HCT116 (cell line): ENCODE results near the gene PCDHB16. TPM values are rescaled to one million over a fixed set of nuclear protein-coding genes. Genes with fewer than 3 reads are reported as not detected.
"Not testable (repeated sequence)": the region's sequence is repeated elsewhere in the genome, so short reads cannot be mapped to it uniquely, and the experiment has no call there.

Source experiments
- ATAC-seq: fragments of 200-7000 bp; cut with Tn5 transposase; 2 replicates; pipeline ENCODE4 v1.9.1; 2020; ENCODE audit warnings: mild to moderate bottlenecking, moderate library complexity
- BruUV-seq: library from RNA; stranded (reverse); fragments of 400-500 nt; replicated peaks from 2 replicates; lab custom pipeline; 2021; lab: Mats Ljungman, UMichigan
- CTCF ChIA-PET: fragments of 300-600 bp; sonication (Branson Sonifier 250); formaldehyde crosslinking; loops from one replicate; lab custom pipeline; 2021; ENCODE audit warnings: antibody characterized with exemption; lab: Charles Lee
- POLR2A ChIA-PET: fragments of 300-600, 350-600 bp; sonication (Branson Sonifier 250); formaldehyde crosslinking; loops from one replicate; lab custom pipeline; 2021; ENCODE audit warnings: antibody characterized with exemption; lab: Charles Lee
- RAD21 ChIA-PET, 2 experiments: fragments of 300-600 bp; sonication (Branson Sonifier 250); formaldehyde crosslinking; loops; one replicate each; lab custom pipeline; 2023; ENCODE audit warnings: low total read pairs in 2 of 2; ENCODE audit not compliant: uncharacterized antibody in 2 of 2, unreplicated experiment in 2 of 2, low non-redundant PET in 1 of 2; lab: Charles Lee
- DNase-seq: peaks from one replicate; pipeline ENCODE4 v3.0.0-alpha.2; 2010; ENCODE audit warnings: low read depth, low spot score
- H2AFZ ChIP-seq: fragments of 200-600 bp; shearing (Covaris generic), sonication (generic); 2 replicates; pipeline ENCODE4 v1.6.1; 2017; ENCODE audit warnings: low read depth, mixed run types, mixed read lengths, antibody characterized with exemption, low read length; ENCODE audit not compliant: poor library complexity, severe bottlenecking
- H3K27ac ChIP-seq: 2 replicates; pipeline ENCODE4 v1.5.1; 2012; ENCODE audit warnings: low read depth, low read length
- H3K27me3 ChIP-seq: fragments of 200-600 bp; sonication (generic); 2 replicates; pipeline ENCODE4 v1.6.1; 2016; ENCODE audit warnings: mixed run types, low read length, mixed read lengths; ENCODE audit not compliant: insufficient read depth
- H3K36me3 ChIP-seq, 2 experiments: fragments of 200-500 bp in 1 of 2; fragments of 200-600 bp in 1 of 2; sonication (Bioruptor generic) in 1 of 2; sonication (generic) in 1 of 2; 2 replicates each; pipeline versions ENCODE4 v1.5.1 to v1.6.1; 2014 to 2016; ENCODE audit warnings: low read length in 2 of 2, inconsistent platforms in 1 of 2, mixed read lengths in 1 of 2, mixed run types in 1 of 2; ENCODE audit not compliant: insufficient read depth in 2 of 2, control insufficient read depth in 1 of 2
- H3K4me1 ChIP-seq, 2 experiments: fragments of 200-600 bp in 1 of 2; sonication (generic) in 1 of 2; 2 replicates each; pipeline versions ENCODE4 v1.5.1 to v1.6.1; 2012 to 2017; ENCODE audit warnings: low read length in 2 of 2, inconsistent platforms in 1 of 2, mild to moderate bottlenecking in 1 of 2, mixed read lengths in 1 of 2, mixed run types in 1 of 2, moderate library complexity in 1 of 2; ENCODE audit not compliant: insufficient read depth in 2 of 2, control insufficient read depth in 1 of 2
- H3K4me2 ChIP-seq: fragments of 200-600 bp; sonication (generic); 2 replicates; pipeline ENCODE4 v1.6.1; 2017; ENCODE audit warnings: mixed run types, low read length, mixed read lengths
- H3K4me3 ChIP-seq, 2 experiments: fragments of 200-600 bp in 1 of 2; sonication (generic) in 1 of 2; replicated peaks in 1 of 2; 2 replicates each; pipeline ENCODE4 v1.5.1; 2011 to 2016; ENCODE audit warnings: low read length in 2 of 2, control low read depth in 1 of 2, low read depth in 1 of 2, mild to moderate bottlenecking in 1 of 2, mixed read lengths in 1 of 2, mixed run types in 1 of 2
- H3K79me2 ChIP-seq: fragments of 200-600 bp; sonication (generic); 2 replicates; pipeline ENCODE4 v1.6.1; 2017; ENCODE audit warnings: mild to moderate bottlenecking, mixed run types, low read length, moderate library complexity, mixed read lengths; ENCODE audit not compliant: insufficient read depth
- H3K9ac ChIP-seq: fragments of 200-600 bp; sonication (generic); 2 replicates; pipeline ENCODE4 v1.6.1; 2016; ENCODE audit warnings: low read length, mixed read lengths
- H3K9me2 ChIP-seq: fragments of 200-600 bp; sonication (generic), shearing (Covaris generic); 2 replicates; pipeline ENCODE4 v1.6.1; 2017; ENCODE audit warnings: mixed run types, mild to moderate bottlenecking, moderate library complexity; ENCODE audit not compliant: insufficient read depth
- H3K9me3 ChIP-seq, 2 experiments: fragments of 200-500 bp in 1 of 2; fragments of 200-600 bp in 1 of 2; sonication (Bioruptor generic) in 1 of 2; sonication (generic) in 1 of 2; 2 replicates each; pipeline ENCODE4 v1.6.1; 2014 to 2017; ENCODE audit warnings: low read length in 2 of 2, mixed read lengths in 2 of 2, inconsistent platforms in 1 of 2, low read depth in 1 of 2, mild to moderate bottlenecking in 1 of 2, mixed run types in 1 of 2, moderate library complexity in 1 of 2; ENCODE audit not compliant: control insufficient read depth in 1 of 2, insufficient read depth in 1 of 2
- H4K20me1 ChIP-seq: fragments of 200-600 bp; sonication (generic), shearing (Covaris generic); 2 replicates; pipeline ENCODE4 v1.6.1; 2017; ENCODE audit warnings: mixed run types, mild to moderate bottlenecking, moderate library complexity; ENCODE audit not compliant: insufficient read depth
- CBX3 ChIP-seq: IDR thresholded peaks from 2 replicates; pipeline ENCODE4 v1.6.1; 2012; ENCODE audit warnings: low read depth
- CTCF ChIP-seq, 3 experiments: fragments of 200-600 bp in 1 of 3; sonication (generic) in 1 of 3; IDR thresholded peaks in 2 of 3; conservative IDR thresholded peaks in 1 of 3; 2 replicates each; pipeline ENCODE4 v1.5.1; 2012 to 2017; ENCODE audit warnings: low read depth in 2 of 3, low read length in 2 of 3, antibody characterized with exemption in 1 of 3, borderline replicate concordance in 1 of 3, control low read depth in 1 of 3, mild to moderate bottlenecking in 1 of 3, mixed read lengths in 1 of 3, mixed run types in 1 of 3, moderate library complexity in 1 of 3; ENCODE audit not compliant: insufficient read depth in 1 of 3
- JUND ChIP-seq: IDR thresholded peaks from 2 replicates; pipeline ENCODE4 v1.6.1; 2012
- RAD21 ChIP-seq: IDR thresholded peaks from 2 replicates; pipeline ENCODE4 v1.6.1; 2012; ENCODE audit warnings: low read depth, mild to moderate bottlenecking
- intact Hi-C: fragments of 100-400 bp; cut with micrococcal nuclease; formaldehyde crosslinking; loops from 2 replicates; pipeline ENCODE4 v1.10.0; 2022
- total RNA-seq: library from RNA; stranded (reverse); gene quantifications from one replicate; pipeline ENCODE4 v1.2.1, GENCODE V29; 2021; ENCODE audit not compliant: unreplicated experiment

PCDHB16 gene
- total RNA-seq, 1 experiment from 2014 or later: not detected

DNA sequence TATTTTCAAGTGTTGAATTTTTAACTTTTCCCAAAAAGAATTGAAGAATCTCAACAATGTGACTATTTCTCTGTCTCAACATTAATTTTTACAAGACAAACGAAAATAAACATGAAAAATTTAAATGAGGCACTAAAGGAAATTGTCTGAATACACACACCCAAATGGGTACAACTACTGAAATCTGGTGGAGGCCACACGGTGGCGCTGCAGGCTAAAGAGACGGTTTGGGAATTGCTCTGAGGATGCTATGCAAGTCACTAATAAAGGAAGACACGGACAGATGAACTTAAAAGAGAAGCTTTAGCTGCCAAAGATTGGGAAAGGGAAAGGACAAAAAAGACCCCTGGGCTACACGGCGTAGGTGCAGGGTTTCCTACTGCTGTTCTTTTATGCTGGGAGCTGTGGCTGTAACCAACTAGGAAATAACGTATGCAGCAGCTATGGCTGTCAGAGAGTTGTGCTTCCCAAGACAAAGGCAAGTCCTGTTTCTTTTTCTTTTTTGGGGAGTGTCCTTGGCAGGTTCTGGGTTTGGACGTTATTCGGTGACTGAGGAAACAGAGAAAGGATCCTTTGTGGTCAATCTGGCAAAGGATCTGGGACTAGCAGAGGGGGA lies 10.0 kb downstream of the PCDHB16 start, which contains the start of gene PCDHB10:
TSS of gene PCDHB10 (plus strand) at position 244 of the 616 bp plus-strand sequence. CDS start at position 444, 200 bp downstream.
- no peak for TF ChIP-seq CBX3
- peak; percentile 75 for TF ChIP-seq RAD21
- TF ChIP-seq JUND: no peak
- TF ChIP-seq CTCF (IDR thresholded peaks at IDR 0.05 in 2 of 3, conservative IDR thresholded peaks at IDR 0.05 in 1 of 3; ENCODE audit: borderline replicate concordance in 1 of 3, insufficient read depth in 1 of 3, low read depth in 2 of 3, low read length in 2 of 3): peak; percentile 46 to 85 (median 68); a peak in 5 of 6 replicates
- H3K9me2 ChIP-seq: no peaks in the 10 kb centered on the region
- no TSS peak for BruUV-seq
- no peaks in the 10 kb centered on the region for H3K79me2 ChIP-seq
- H4K20me1 ChIP-seq: no peaks in the 10 kb centered on the region
- H3K36me3 ChIP-seq: no peaks in the 10 kb centered on the region
- H3K9me3 ChIP-seq: peaks cover 0 to 1% of the 10 kb centered on the region in 2 experiments; a peak in 2 of 4 replicates
- H3K4me1 ChIP-seq: no peaks in the 10 kb centered on the region
- ChIA-PET CTCF (interaction anchor here (0.6 to 2.1 kb wide), 3 partner anchors 128 to 372 kb away, joined by 3 to 10 read pairs (median 4); partner anchors contain the start of gene TAF7), RAD21 (no interaction called here), POLR2A (no interaction called here)
- H3K9ac ChIP-seq: no peak within 1 kb of the TSS
- H3K27ac ChIP-seq: no peak within 1 kb of the TSS
- no peaks in the 10 kb centered on the region for H3K27me3 ChIP-seq
- H3K4me2 ChIP-seq: no peak within 1 kb of the TSS
- DNase-seq: peak; percentile 32
- intact Hi-C loops: loop anchor here (2.0 kb wide), 1 partner anchor 367 kb away; no protein-coding TSS in a partner anchor
- no peak within 1 kb of the TSS for H3K4me3 ChIP-seq
- ATAC-seq: peak; percentile 61; the same call in 1 of the 2 replicates
- no peak within 1 kb of the TSS for H2AFZ ChIP-seq

DNA sequence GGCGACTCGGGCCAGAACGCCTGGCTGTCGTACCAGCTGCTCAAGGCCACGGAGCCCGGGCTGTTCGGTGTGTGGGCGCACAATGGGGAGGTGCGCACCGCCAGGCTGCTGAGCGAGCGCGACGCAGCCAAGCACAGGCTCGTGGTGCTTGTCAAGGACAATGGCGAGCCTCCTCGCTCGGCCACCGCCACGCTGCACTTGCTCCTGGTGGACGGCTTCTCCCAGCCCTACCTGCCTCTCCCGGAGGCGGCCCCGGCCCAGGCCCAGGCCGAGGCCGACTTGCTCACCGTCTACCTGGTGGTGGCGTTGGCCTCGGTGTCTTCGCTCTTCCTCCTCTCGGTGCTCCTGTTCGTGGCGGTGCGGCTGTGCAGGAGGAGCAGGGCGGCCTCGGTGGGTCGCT lies 12.1 kb downstream of the PCDHB16 start:
- H3K9me2 ChIP-seq, intact Hi-C loops, H4K20me1 ChIP-seq, ATAC-seq, H3K4me3 ChIP-seq, H3K9ac ChIP-seq, H3K27ac ChIP-seq, RAD21 ChIA-PET, POLR2A ChIA-PET, BruUV-seq, CTCF ChIA-PET, H3K4me1 ChIP-seq, DNase-seq, H3K4me2 ChIP-seq, H2AFZ ChIP-seq, H3K27me3 ChIP-seq, H3K36me3 ChIP-seq, H3K79me2 ChIP-seq: not testable (repeated sequence)
- H3K9me3 ChIP-seq: peaks cover 0 to 11% of the 10 kb centered on the region in 2 experiments; a peak in 2 of 4 replicates
